NCI-H524 (cell line): ENCODE results near the gene DCST2.

Experiments
- DNase-seq, 2 experiments: peaks; one replicate each; lab custom pipeline; 2025; lab: John Stamatoyannopoulos, UW

Gene DCST2

GRCh38 chr1:155033524-155033923, at the start of gene DCST2, which contains the start of gene DCST1:
Gene DCST2, minus strand, starts transcription at chr1:155033781. Its CDS starts 80 bp downstream, at chr1:155033701.
Gene DCST1, plus strand, starts transcription at chr1:155033824. Its CDS starts 213 bp downstream, at chr1:155034037.
- no peak for DNase-seq

- DNase-seq: no peak
These were observed 49.5 kb upstream of the DCST2 start for GRCh38 chr1:155083052-155083541.

DNA sequence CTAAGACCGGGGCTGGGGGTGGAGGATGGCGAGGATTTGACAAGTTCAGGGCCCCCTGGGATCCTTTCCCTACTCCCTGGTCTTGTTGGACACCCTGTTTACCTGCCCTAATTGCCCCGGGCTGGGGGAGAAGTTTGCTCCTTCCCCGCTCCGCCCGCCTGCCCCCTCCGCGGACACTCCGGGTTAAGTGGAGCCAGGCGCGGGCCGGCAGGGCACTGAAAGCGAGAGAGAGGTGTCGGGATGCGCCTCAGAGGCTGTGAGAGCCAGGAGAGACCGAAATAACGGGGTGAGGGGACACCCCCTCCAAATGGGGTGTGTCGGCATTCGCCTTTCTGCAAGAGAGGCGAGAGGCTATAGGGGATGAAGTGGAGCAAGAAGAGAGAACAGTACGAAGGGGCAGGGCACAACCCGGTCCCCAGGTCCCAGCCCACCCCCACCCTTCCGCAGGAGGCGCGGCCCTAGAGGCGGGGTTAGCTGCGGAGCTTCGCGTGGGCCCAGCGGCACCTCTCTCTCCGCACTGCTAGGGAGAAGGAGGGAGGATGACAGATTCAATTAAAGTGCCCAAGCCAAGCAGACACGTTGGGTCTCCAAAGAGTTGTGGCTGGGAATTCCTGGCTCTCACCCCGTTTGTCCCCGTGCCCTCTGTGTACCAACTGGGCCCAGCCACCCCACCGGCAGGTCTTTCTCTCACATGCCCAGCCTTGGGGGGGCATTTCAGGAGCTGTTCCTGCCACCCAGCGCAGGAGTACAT, 48.9 kb upstream of the DCST2 start:
- DNase-seq: no peak

DNA sequence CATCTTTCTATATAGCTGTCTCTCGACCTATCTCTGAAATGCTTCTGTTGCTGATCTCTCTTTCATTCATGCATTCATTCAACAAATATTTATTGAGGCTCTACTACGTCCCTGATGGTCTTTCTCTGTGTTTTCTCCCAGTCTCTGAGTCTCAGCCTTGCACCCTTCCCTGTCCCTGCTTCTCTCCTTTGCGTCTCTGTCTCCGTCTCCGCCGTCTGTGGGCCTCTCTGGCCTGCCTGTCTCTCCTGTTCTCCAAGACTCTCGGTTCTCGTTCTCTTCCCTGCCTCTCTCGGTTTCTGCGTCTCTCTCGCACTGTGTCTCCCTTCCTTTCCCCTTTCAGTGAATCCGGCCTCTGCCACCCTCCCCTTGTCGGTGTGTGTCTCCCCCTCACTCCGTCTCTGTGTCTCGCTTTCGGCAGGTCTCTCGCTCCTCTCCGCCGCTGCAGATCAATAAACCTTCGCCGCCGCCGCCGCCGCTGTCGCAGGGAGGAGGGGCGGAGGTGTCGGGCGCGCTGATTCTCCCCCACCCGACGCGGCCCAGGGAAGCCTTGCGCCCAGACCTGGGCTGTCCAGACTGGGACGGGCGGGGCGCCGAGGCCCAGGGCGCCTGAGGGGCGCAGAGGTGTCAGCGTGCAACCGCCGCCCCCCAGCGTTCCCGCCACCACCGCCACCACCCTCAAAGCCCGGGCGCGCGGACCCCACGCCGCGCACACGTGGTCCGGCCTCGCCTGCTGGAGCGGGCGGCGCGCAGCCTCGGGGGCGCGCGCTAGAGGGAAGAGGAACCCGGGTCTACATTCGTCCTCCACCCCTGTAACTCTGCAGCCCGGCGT, 48.1 kb upstream of the DCST2 start:
- peak in 1 of 2 experiments; percentile 41 for DNase-seq

- peak; percentile 45 to 80 for DNase-seq
These were observed 47.0 kb upstream of the DCST2 start for GRCh38 chr1:155080312-155081228.

- peak in 1 of 2 experiments; percentile 24 for DNase-seq
These were observed 46.1 kb upstream of the DCST2 start for GRCh38 chr1:155079487-155080311.

DNA sequence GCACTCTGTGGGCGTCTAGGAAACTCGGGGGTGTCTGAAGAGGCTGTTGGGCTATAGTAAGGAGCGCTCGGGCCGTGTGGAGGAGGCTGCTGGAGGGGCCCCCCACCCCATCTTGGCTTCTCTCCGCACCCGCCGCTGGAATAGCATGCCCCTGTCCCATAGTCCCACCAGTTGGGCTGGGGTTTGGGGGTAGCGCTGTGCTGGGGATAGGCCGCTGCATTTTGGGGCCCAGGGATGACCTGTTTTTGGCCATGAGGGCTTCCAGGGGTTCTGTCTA, 45.6 kb upstream of the DCST2 start:
- no peak for DNase-seq

DNA sequence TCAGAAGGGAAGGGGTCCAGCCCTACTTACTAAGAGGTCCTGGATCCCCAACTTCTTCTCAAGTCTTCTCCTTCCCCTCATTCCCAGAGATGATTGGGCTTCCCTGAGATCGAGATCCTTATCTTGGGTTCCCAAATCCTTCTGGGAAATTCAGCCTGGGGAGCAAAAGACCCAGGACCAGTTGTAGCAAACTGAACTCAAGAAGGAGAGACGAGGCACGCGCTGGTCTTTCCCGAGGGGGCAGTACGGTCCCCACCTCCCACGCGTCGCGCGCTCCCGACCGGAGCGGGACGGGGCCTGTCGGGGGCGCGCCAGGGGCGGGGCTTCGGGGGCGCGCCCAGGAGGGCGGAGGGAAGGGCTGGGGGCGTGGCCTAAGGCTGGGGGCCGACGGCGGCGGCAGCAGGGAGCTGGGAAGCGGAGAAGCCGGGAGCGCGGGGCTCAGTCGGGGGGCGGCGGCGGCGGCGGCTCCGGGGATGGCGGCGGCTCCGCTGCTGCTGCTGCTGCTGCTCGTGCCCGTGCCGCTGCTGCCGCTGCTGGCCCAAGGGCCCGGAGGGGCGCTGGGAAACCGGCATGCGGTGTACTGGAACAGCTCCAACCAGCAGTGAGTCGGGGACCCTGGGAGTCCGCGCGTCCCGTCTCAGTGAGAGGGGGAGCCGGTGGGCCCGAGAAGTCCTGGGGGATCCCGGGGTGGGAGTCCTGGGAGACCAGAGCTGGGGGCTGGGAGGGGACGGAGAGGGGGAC, 45.1 kb upstream of the DCST2 start, which contains the start of gene EFNA3:
EFNA3 (plus strand) TSS at position 369 of the 741 bp plus-strand sequence; CDS start at position 474, 105 bp downstream.
- peak; percentile 33 to 58 for DNase-seq

DNA sequence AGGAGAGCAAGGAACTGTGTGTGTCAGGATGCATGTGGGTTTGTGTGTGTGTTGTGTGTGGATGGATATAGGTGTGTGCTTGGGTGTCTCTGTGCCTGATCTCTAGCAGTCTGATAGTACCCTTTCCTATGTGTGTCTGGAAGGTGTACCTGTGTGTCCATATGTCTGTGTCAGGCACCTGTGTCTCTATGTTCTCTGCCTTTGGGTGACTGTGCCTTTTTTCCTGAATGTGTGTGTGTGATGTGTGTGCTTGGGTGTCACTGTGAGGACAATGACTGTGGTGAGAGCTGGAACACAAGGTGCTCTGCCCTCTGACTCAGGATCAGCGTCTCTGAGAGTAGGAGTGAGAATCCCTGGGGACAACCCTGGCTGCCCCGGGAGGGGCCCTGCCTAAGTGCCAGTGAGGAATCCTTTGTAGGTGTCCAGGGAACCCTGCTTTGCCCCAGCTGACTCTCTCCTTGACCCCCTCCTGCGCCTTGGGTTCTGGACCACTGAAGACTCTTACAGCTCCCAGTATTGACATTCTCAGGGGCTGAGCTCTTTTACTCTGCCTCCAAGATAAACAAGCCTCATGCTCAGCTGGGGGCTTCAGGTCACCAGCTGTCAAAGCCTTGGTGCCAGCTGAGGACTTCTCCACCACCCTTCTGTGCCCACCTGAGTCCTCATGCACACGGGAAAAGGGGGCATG, 44.3 kb upstream of the DCST2 start:
- DNase-seq: peak in 1 of 2 experiments; percentile 55

DNA sequence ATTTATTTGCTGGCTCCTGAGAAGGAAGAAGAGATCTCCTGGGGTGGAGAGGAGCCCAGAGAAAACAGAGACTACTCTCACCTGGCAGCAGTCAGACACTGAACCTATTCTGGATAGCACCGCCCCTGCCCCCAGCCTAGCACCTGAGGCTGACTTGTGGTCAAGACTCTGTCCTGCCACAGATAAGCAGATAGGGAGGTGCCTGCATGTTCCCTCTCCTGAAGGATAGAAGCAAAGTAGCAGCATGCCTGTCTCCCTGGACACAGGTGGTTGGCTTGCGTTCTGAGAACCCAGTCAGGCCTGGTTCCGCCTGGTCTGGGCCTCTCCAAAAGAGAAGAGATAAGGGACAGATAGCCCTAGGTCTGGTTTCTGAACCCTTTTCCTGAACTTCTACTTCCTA, 43.8 kb upstream of the DCST2 start:
- no peak for DNase-seq

DNA sequence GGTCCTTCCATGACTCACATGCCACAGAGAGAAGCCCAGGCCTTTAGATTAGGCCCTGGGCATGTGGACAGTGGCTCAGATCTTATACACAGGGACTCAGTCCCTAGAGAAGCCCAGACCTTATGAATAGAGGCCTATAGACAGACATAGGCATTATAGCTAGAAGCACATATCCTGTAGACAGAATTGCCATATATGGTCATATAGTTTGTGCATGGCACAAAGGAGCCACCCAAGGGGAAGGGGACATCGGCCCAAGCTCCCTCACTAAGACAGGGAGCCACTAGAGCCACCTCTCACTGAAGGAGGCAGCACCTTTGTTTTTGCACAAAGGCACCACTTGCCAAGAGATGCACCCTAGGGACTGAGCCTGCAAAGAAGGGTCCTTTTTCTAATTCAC, 42.8 kb upstream of the DCST2 start:
- DNase-seq: no peak

DNA sequence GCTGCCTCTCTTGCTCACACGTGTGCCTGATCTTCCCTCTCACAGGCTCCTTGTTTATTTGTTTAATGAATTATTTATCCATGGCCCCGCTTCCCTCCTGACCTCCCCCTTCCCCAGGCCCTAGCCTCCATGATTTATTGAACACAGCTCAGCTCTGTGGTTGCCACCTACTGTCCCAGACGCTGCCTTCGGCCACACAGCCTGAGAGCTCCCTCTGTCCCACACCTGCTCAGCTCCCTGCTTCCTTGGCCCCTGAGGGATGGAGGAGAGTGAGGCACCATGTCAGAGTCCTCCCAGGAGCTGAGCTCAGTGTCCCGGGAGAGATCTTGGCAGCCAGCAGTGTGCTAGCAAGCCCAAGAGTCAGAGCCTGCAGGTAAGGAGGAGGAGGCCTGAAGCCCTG, 42.0 kb upstream of the DCST2 start:
- no peak for DNase-seq

- no peak for DNase-seq
These were observed 40.0 kb upstream of the DCST2 start for GRCh38 chr1:155073377-155074242.

- DNase-seq: no peak
These were observed 39.1 kb upstream of the DCST2 start for GRCh38 chr1:155072531-155073289.

GRCh38 chr1:155071701-155072100, 38.1 kb upstream of the DCST2 start:
- peak in 1 of 2 experiments; percentile 17 for DNase-seq

DNA sequence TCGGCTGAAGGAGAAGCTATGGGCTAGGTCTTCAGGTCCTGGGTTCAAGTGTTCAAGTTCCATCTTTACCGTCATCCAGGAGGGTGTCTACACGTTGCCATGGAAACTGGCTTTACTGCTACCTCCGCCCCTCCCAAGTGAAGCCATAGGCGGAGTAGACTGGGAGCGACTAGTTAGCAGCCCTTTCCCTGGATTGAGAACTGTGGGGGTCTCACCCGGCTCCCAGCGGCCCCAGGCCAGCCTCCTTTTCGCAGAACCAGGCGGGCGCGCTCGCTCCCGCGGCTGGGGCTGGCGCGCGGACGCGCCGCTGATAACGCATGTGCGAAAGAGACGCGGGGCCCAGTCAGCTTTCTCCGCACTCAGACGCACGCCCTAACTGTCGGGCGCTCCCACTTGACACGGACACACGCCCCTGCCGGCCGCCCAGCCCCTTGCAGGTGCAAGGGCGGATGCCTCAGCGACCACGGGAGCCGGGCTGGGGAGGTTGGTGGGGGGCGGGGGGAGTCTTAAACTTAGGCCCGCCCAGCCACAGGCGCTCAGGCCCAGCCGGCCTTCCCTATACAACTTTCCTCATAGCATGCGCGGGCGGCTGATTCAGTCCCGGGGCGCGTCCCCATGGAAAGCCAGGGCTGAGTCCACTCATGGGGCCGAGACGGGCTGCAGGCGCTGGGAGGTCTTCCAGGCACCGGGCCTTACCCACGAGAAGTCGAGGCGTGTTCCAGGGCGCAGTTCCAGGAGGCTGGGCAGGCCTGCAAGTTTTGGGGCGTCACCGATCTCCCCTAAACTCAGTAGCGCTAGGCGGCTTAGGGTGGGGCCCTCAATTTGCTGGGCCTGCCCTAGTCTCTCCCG, 37.4 kb upstream of the DCST2 start:
- peak; percentile 69 to 83 for DNase-seq

DNA sequence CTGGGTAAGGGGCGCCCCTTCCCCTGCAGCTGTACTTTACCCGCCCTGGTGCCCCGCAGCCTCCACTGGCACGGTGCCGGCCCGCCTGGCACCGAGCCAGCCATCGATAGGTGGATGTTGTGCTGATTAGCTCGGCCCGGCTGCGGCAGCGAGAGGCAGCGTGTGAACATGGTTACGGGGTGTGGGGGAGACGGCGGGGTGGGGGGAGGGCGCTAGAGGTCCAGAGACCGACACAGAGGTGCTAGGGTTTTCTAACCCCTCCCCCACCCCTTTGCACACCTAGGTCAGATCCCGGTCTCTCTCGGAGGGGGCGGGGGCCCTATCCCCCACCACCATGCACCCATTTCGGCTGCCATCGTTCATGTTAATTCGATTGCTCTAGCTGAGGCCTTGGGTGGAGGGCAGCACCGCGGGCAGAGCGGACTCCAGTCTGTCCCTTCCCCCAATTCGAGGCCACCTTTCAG, 36.6 kb upstream of the DCST2 start:
- DNase-seq: peak in 1 of 2 experiments; percentile 62
